Esophagus (tissue), 2 donors: Measurements from ENCODE around the gene TAF4. TPM values are rescaled to one million over a fixed set of nuclear protein-coding genes. Genes with fewer than 3 reads are reported as not detected.

Experiments
- H3K27ac ChIP-seq, 2 donors: one replicate each; pipeline ENCODE4 v1.5.1; 2013; ENCODE audit warnings: low read depth in 2 of 2, mild to moderate bottlenecking in 2 of 2, inconsistent platforms in 1 of 2, low read length in 1 of 2, moderate library complexity in 1 of 2
- H3K27me3 ChIP-seq, 2 donors: one replicate each; pipeline ENCODE4 v1.6.1; 2013; ENCODE audit warnings: low read length in 2 of 2, control low read depth in 1 of 2, mild to moderate bottlenecking in 1 of 2; ENCODE audit not compliant: insufficient read depth in 2 of 2, control insufficient read depth in 1 of 2
- H3K36me3 ChIP-seq, 2 donors: one replicate each; pipeline ENCODE4 v1.6.1; 2013; ENCODE audit warnings: low read length in 1 of 2; ENCODE audit not compliant: control insufficient read depth in 2 of 2, insufficient read depth in 2 of 2
- H3K4me1 ChIP-seq, 2 donors: one replicate each; pipeline ENCODE4 v1.6.1; 2013; ENCODE audit warnings: low read length in 1 of 2; ENCODE audit not compliant: control insufficient read depth in 2 of 2, insufficient read depth in 2 of 2
- H3K4me3 ChIP-seq, 2 donors: one replicate each; pipeline ENCODE4 v1.5.1; 2013; ENCODE audit warnings: low read length in 2 of 2, mild to moderate bottlenecking in 2 of 2, low read depth in 1 of 2, moderate library complexity in 1 of 2
- H3K9me3 ChIP-seq, 2 donors: one replicate each; pipeline ENCODE4 v1.6.1; 2013; ENCODE audit warnings: mild to moderate bottlenecking in 2 of 2, low read depth in 1 of 2, low read length in 1 of 2, moderate library complexity in 1 of 2; ENCODE audit not compliant: control insufficient read depth in 2 of 2, insufficient read depth in 1 of 2
- WGBS, 2 donors: extraction: QIAGEN DNeasy Blood & Tissue Kit; methylation state at CpG; one replicate each; pipeline ENCODE4 v1.1.7; 2013; 5-methylcytosine and 5-hydroxymethylcytosine counted together
- polyA plus RNA-seq, 2 donors: library from polyadenylated mRNA; stranded (reverse); fragments of 200-250 nt; gene quantifications; one replicate each; pipeline ENCODE4 v1.2.3, GENCODE V29; 2013
- donor health status: healthy with polysubstance abuse.
- donor health status: Bipolar disorder and iron deficiency.

The TAF4 gene
- polyA plus RNA-seq, 2 donors: 4.2 to 5.8 TPM

GRCh38 chr20:62051546-62052255 is 14.0 kb downstream of the TAF4 start:
- peaks cover 0 to 14% of the 10 kb centered on the region in 2 donors for H3K36me3 ChIP-seq
- no peak overlapping the region for H3K4me3 ChIP-seq
- H3K27ac ChIP-seq: no peak overlapping the region
- 84 to 87% methylated on average over 17 of the region's 17 CpGs for WGBS, 2 donors
- no peaks in the 10 kb centered on the region for H3K27me3 ChIP-seq
- no peaks in the 10 kb centered on the region for H3K9me3 ChIP-seq
- H3K4me1 ChIP-seq: peaks cover 7 to 12% of the 10 kb centered on the region in 2 donors

GRCh38 chr20:62051144-62051543 is 14.5 kb downstream of the TAF4 start:
- Histone ChIP-seq H3K36me3 (peaks cover 0 to 12% of the 10 kb centered on the region in 2 donors), H3K27me3 (no peaks in the 10 kb centered on the region), H3K27ac (no peak overlapping the region), H3K9me3 (no peaks in the 10 kb centered on the region), H3K4me1 (peaks cover 7 to 12% of the 10 kb centered on the region in 2 donors), H3K4me3 (no peak overlapping the region)
- WGBS, 2 donors: 67 to 68% methylated on average over 13 to 16 of the region's 16 CpGs

- no peaks in the 10 kb centered on the region for H3K9me3 ChIP-seq
- peaks cover 0 to 12% of the 10 kb centered on the region in 2 donors for H3K36me3 ChIP-seq
- WGBS, 2 donors: 70 to 75% methylated on average over 18 of the region's 18 CpGs
- no peak overlapping the region for H3K27ac ChIP-seq
- no peaks in the 10 kb centered on the region for H3K27me3 ChIP-seq
- H3K4me3 ChIP-seq: no peak overlapping the region
- H3K4me1 ChIP-seq: peaks cover 7 to 12% of the 10 kb centered on the region in 2 donors
Observed at GRCh38 chr20:62050166-62051120, 15.2 kb downstream of the TAF4 start.

GRCh38 chr20:62049342-62050165 is 16.1 kb downstream of the TAF4 start:
- Histone ChIP-seq H3K27ac (no peak overlapping the region), H3K9me3 (no peaks in the 10 kb centered on the region), H3K4me1 (peaks cover 7 to 12% of the 10 kb centered on the region in 2 donors), H3K4me3 (no peak overlapping the region), H3K36me3 (peaks cover 0 to 5% of the 10 kb centered on the region in 2 donors), H3K27me3 (no peaks in the 10 kb centered on the region)
- WGBS, 2 donors: 86 to 91% methylated on average over 22 of the region's 22 CpGs

- 88 to 93% methylated on average over 18 of the region's 18 CpGs for WGBS, 2 donors
- no peaks in the 10 kb centered on the region for H3K27me3 ChIP-seq
- H3K4me1 ChIP-seq: peaks cover 7 to 12% of the 10 kb centered on the region in 2 donors
- no peaks in the 10 kb centered on the region for H3K9me3 ChIP-seq
- no peak overlapping the region for H3K4me3 ChIP-seq
- H3K36me3 ChIP-seq: peaks cover 0 to 5% of the 10 kb centered on the region in 2 donors
- H3K27ac ChIP-seq: no peak overlapping the region
Observed at GRCh38 chr20:62048821-62049291, 16.8 kb downstream of the TAF4 start.

- 85 to 86% methylated on average over 7 of the region's 7 CpGs for WGBS, 2 donors
- H3K4me1 ChIP-seq: peaks cover 7 to 12% of the 10 kb centered on the region in 2 donors
- H3K36me3 ChIP-seq: peaks cover 0 to 2% of the 10 kb centered on the region in 2 donors
- H3K4me3 ChIP-seq: no peak overlapping the region
- H3K27me3 ChIP-seq: no peaks in the 10 kb centered on the region
- H3K9me3 ChIP-seq: no peaks in the 10 kb centered on the region
- H3K27ac ChIP-seq: no peak overlapping the region
Observed at GRCh38 chr20:62048346-62048761, 17.3 kb downstream of the TAF4 start.

- 91 to 92% methylated on average over 24 of the region's 24 CpGs for WGBS, 2 donors
- H3K9me3 ChIP-seq: no peaks in the 10 kb centered on the region
- no peak overlapping the region for H3K4me3 ChIP-seq
- peaks cover 0 to under 1% of the 10 kb centered on the region in 2 donors for H3K36me3 ChIP-seq
- no peaks in the 10 kb centered on the region for H3K27me3 ChIP-seq
- H3K27ac ChIP-seq: no peak overlapping the region
- H3K4me1 ChIP-seq: peaks cover 7 to 10% of the 10 kb centered on the region in 2 donors
Observed at GRCh38 chr20:62047666-62048345, 17.9 kb downstream of the TAF4 start.

GRCh38 chr20:62046431-62046830 is 19.2 kb downstream of the TAF4 start:
- no peak overlapping the region for H3K27ac ChIP-seq

More at GRCh38 chr20:62046431-62046830, 19.2 kb downstream of the TAF4 start:
- Histone ChIP-seq H3K36me3 (no peaks in the 10 kb centered on the region), H3K9me3 (no peaks in the 10 kb centered on the region), H3K27me3 (no peaks in the 10 kb centered on the region), H3K4me1 (peaks cover 5 to 10% of the 10 kb centered on the region in 2 donors), H3K4me3 (no peak overlapping the region)
- 95% methylated on average over 15 of the region's 15 CpGs for WGBS, 2 donors
